B cell (primary cell): ENCODE results near the gene PDPN. TPM values are rescaled to one million over a fixed set of nuclear protein-coding genes. Genes with fewer than 3 reads are reported as not detected.

Source experiments
- ATAC-seq: fragments of 200-7000 bp; cut with Tn5 transposase; one replicate; pipeline ENCODE4 v1.10.0; 2021; ENCODE audit warnings: low read depth, mild to moderate bottlenecking, moderate number of reproducible peaks, moderate library complexity
- CTCF ChIA-PET: fragments of 350-600 bp; sonication (Branson Sonifier 250); formaldehyde crosslinking; loops from one replicate; lab custom pipeline; 2021; ENCODE audit warnings: antibody characterized with exemption, inconsistent platforms; lab: Charles Lee
- POLR2A ChIA-PET: fragments of 350-600 bp; sonication (Branson Sonifier 250); formaldehyde crosslinking; loops from one replicate; lab custom pipeline; 2021; ENCODE audit warnings: antibody characterized with exemption; lab: Charles Lee
- DNase-seq: peaks from one replicate; pipeline ENCODE4 v3.0.0; 2013
- H2AFZ ChIP-seq: 2 replicates; pipeline ENCODE4 v1.6.1; 2012; ENCODE audit warnings: mild to moderate bottlenecking, low read depth, low read length; ENCODE audit not compliant: insufficient read depth, poor library complexity, severe bottlenecking
- H3K27ac ChIP-seq, 2 donors: 1 replicate in 1 of 2; 2 replicates in 1 of 2; pipeline ENCODE4 v1.5.1; 2012 to 2013; ENCODE audit warnings: low read length in 2 of 2, mild to moderate bottlenecking in 2 of 2, moderate library complexity in 1 of 2
- H3K27me3 ChIP-seq, 4 experiments: fragments of 200-600 bp in 1 of 4; sonication (generic) in 1 of 4; replicated peaks in 1 of 4; 1 replicate in 2 of 4; 2 replicates in 2 of 4; pipeline versions ENCODE4 v1.6.1 to v1.7.0; 2013 to 2016; ENCODE audit warnings: low read length in 3 of 4, mild to moderate bottlenecking in 2 of 4, mixed read lengths in 1 of 4, moderate library complexity in 1 of 4; ENCODE audit not compliant: insufficient read depth in 4 of 4, control insufficient read depth in 3 of 4; ENCODE audit errors: control extremely low read depth in 1 of 4
- H3K36me3 ChIP-seq, 2 experiments: replicated peaks in 1 of 2; 1 replicate in 1 of 2; 2 replicates in 1 of 2; pipeline versions ENCODE4 v1.6.1 to v1.7.1; 2013; ENCODE audit warnings: low read length in 1 of 2; ENCODE audit not compliant: insufficient read depth in 2 of 2, control insufficient read depth in 1 of 2; ENCODE audit errors: control extremely low read depth in 1 of 2, extremely low read depth in 1 of 2
- H3K4me1 ChIP-seq, 2 donors: fragments of 200-600 bp in 1 of 2; sonication (generic) in 1 of 2; 1 replicate in 1 of 2; 2 replicates in 1 of 2; pipeline versions ENCODE4 v1.5.1 to v1.6.1; 2013 to 2017; ENCODE audit warnings: low read length in 2 of 2; ENCODE audit not compliant: control insufficient read depth in 2 of 2, insufficient read depth in 2 of 2
- H3K4me2 ChIP-seq: replicated peaks from 2 replicates; pipeline ENCODE3; 2012; ENCODE audit warnings: mild to moderate bottlenecking, low read depth, low read length; ENCODE audit not compliant: poor library complexity, severe bottlenecking
- H3K4me3 ChIP-seq, 5 experiments: fragments of 200-600 bp in 1 of 5; sonication (generic) in 1 of 5; 1 replicate in 3 of 5; 2 replicates in 2 of 5; pipeline versions ENCODE4 v1.5.1 to v1.7.0; 2011 to 2016; ENCODE audit warnings: low read length in 4 of 5, mild to moderate bottlenecking in 4 of 5, low read depth in 2 of 5, control low read depth in 1 of 5, moderate library complexity in 1 of 5; ENCODE audit not compliant: insufficient read depth in 1 of 5; ENCODE audit errors: control extremely low read depth in 1 of 5, extremely low read depth in 1 of 5
- H3K79me2 ChIP-seq: fragments of 200-600 bp; sonication (generic); one replicate; pipeline ENCODE4 v1.6.0; 2016; ENCODE audit warnings: low read length; ENCODE audit not compliant: control insufficient read depth, insufficient read depth
- H3K9ac ChIP-seq: fragments of 200-600 bp; sonication (generic); 2 replicates; pipeline ENCODE4 v1.6.1; 2017; ENCODE audit warnings: mild to moderate bottlenecking, low read length, moderate library complexity
- H3K9me3 ChIP-seq, 3 donors: one replicate each; pipeline versions ENCODE4 v1.6.1 to v1.7.1; 2013; ENCODE audit warnings: low read length in 2 of 3; ENCODE audit not compliant: control insufficient read depth in 2 of 3, insufficient read depth in 1 of 3; ENCODE audit errors: control extremely low read depth in 1 of 3
- H4K20me1 ChIP-seq: 2 replicates; pipeline ENCODE4 v1.6.0; 2012; ENCODE audit warnings: mild to moderate bottlenecking, low read length; ENCODE audit not compliant: insufficient read depth, control insufficient read depth, poor library complexity, severe bottlenecking
- H3K27ac Mint-ChIP-seq: one replicate; pipeline ENCODE4 v1.8.0; 2021; ENCODE audit warnings: mixed read lengths
- H3K27me3 Mint-ChIP-seq: one replicate; pipeline ENCODE4 v1.8.0; 2021; ENCODE audit warnings: mixed read lengths
- H3K4me1 Mint-ChIP-seq: one replicate; pipeline ENCODE4 v1.8.0; 2021; ENCODE audit warnings: mixed read lengths
- H3K4me3 Mint-ChIP-seq: one replicate; pipeline ENCODE4 v1.8.0; 2021; ENCODE audit warnings: mixed read lengths
- H3K9me3 Mint-ChIP-seq: one replicate; pipeline ENCODE4 v1.8.0; 2022; ENCODE audit warnings: mixed read lengths; ENCODE audit not compliant: insufficient read depth
- EZH2 ChIP-seq: IDR thresholded peaks from 2 replicates; pipeline ENCODE4 v1.6.1; 2012; ENCODE audit warnings: borderline replicate concordance, low read depth, mild to moderate bottlenecking, moderate library complexity, low read length; ENCODE audit not compliant: insufficient read depth, poor library complexity, severe bottlenecking
- WGBS: methylation state at CpG from one replicate; pipeline ENCODE4 v1.1.5; 2013; ENCODE audit warnings: missing lambda C conversion rate; ENCODE audit not compliant: insufficient coverage; 5-methylcytosine and 5-hydroxymethylcytosine counted together
- intact Hi-C: fragments of 100-400 bp; cut with micrococcal nuclease; formaldehyde crosslinking; loops from one replicate; pipeline ENCODE4 v1.10.0; 2022
- polyA plus RNA-seq: library from polyadenylated mRNA; depleted of rRNA; stranded (reverse); fragments of >200 nt; gene quantifications from 2 replicates; pipeline ENCODE4 v1.2.3, GENCODE V29; 2012
- total RNA-seq, 2 donors: library from RNA; stranded (reverse); fragments of 120-200 nt in 1 of 2; gene quantifications; 1 replicate in 1 of 2; 2 replicates in 1 of 2; pipeline versions ENCODE4 v1.2.3 to v1.2.4, GENCODE V29; 2013 to 2022
- TF ChIP-seq, protein P1 (sequence below): fragments of 200-600 bp; IDR thresholded peaks from one replicate; pipeline ENCODE4 v1.8.0; 2022; ENCODE audit warnings: antibody characterized with exemption, mild to moderate bottlenecking

The PDPN gene
- total and polyA plus RNA-seq, 2 donors (not counting 1 experiment from before 2014, with no cell fraction given): not detected

DNA sequence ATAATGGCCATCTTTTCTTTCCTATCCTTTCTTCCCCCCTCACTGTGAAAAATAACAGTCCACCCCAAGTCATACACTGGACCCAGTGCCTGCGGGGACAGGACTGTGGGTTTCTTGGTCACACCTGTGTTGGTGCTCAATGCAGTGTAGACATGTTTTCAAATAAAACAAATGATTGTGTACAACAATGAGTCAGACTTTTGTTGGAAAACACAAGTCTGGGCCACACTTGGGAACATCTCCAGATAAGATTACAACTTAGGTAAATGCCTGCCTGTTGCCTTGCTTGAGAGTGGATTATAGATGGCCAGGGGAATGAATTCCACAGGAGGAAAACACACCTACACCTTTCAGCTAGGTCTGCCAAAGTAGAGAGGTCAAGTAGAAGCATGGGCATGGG lies 34.1 kb downstream of the PDPN start:
- no peak for ATAC-seq
- H3K27ac Mint-ChIP-seq: no peak overlapping the region
- H3K9me3 Mint-ChIP-seq: no peaks in the 10 kb centered on the region
- H3K9me3 ChIP-seq: no peaks in the 10 kb centered on the region
- no peaks in the 10 kb centered on the region for H3K36me3 ChIP-seq
- no peak overlapping the region for H3K4me2 ChIP-seq
- H3K4me1 Mint-ChIP-seq: no peaks in the 10 kb centered on the region
- H3K27me3 Mint-ChIP-seq: peaks cover 31% of the 10 kb centered on the region
- no peak overlapping the region for H3K9ac ChIP-seq
- TF ChIP-seq EZH2: no peak
- TF ChIP-seq, protein P1, sequence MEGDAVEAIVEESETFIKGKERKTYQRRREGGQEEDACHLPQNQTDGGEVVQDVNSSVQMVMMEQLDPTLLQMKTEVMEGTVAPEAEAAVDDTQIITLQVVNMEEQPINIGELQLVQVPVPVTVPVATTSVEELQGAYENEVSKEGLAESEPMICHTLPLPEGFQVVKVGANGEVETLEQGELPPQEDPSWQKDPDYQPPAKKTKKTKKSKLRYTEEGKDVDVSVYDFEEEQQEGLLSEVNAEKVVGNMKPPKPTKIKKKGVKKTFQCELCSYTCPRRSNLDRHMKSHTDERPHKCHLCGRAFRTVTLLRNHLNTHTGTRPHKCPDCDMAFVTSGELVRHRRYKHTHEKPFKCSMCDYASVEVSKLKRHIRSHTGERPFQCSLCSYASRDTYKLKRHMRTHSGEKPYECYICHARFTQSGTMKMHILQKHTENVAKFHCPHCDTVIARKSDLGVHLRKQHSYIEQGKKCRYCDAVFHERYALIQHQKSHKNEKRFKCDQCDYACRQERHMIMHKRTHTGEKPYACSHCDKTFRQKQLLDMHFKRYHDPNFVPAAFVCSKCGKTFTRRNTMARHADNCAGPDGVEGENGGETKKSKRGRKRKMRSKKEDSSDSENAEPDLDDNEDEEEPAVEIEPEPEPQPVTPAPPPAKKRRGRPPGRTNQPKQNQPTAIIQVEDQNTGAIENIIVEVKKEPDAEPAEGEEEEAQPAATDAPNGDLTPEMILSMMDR: no peak
- no CpG with 5 or more reads among the region's 1 CpG for WGBS
- CTCF ChIA-PET: no interaction called here
- POLR2A ChIA-PET: no interaction called here
- no peaks in the 10 kb centered on the region for H3K4me1 ChIP-seq
- H3K27ac ChIP-seq: no peak overlapping the region
- H3K27me3 ChIP-seq: peaks cover 0 to 4% (median 0%) of the 10 kb centered on the region in 4 experiments
- intact Hi-C loops: no loop called here
- H2AFZ ChIP-seq: no peak overlapping the region
- H3K4me3 ChIP-seq: no peak overlapping the region
- H3K79me2 ChIP-seq: no peaks in the 10 kb centered on the region
- H3K4me3 Mint-ChIP-seq: no peak overlapping the region
- no peaks in the 10 kb centered on the region for H4K20me1 ChIP-seq
- DNase-seq: no peak

DNA sequence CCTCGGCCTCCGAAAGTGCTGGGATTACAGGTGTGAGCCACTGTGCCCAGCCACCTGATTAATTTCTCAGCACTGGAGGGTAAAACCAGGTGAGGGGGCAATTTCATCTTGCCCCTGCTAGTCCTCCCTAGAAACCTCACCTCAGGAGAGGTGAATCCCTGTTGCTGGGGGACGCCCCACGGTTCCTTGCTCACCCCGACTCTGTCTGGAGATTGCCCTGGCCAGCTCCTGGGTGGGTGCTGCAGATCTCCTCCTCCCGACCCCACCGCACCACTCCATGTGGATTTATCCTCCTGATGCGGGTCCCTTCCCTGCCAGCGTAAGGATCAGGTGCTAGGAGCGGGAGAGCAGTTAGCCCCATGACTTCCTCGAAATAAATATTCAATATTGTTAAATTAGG lies 34.9 kb downstream of the PDPN start:
- 92% methylated on average over 11 of the region's 11 CpGs for WGBS
- no peaks in the 10 kb centered on the region for H3K36me3 ChIP-seq
- Mint-ChIP-seq H3K9me3 (no peaks in the 10 kb centered on the region), H3K27ac (no peak overlapping the region), H3K27me3 (peaks cover 31% of the 10 kb centered on the region), H3K4me3 (no peak overlapping the region), H3K4me1 (no peaks in the 10 kb centered on the region)
- intact Hi-C loops: no loop called here
- TF ChIP-seq, protein P1: no peak
- no peak for TF ChIP-seq EZH2
- H2AFZ ChIP-seq: no peak overlapping the region
- no peak overlapping the region for H3K4me3 ChIP-seq
- H3K4me1 ChIP-seq: no peaks in the 10 kb centered on the region
- H3K9ac ChIP-seq: no peak overlapping the region
- no peaks in the 10 kb centered on the region for H3K9me3 ChIP-seq
- ATAC-seq (no peak), DNase-seq (no peak)
- ChIA-PET CTCF (no interaction called here), POLR2A (no interaction called here)
- no peaks in the 10 kb centered on the region for H4K20me1 ChIP-seq
- H3K4me2 ChIP-seq: no peak overlapping the region
- H3K79me2 ChIP-seq: no peaks in the 10 kb centered on the region
- peaks cover 0 to 4% (median 0%) of the 10 kb centered on the region in 4 experiments for H3K27me3 ChIP-seq
- H3K27ac ChIP-seq: no peak overlapping the region
